K562 (cell line): ENCODE data around the gene SFXN3. TPM values are rescaled to one million over a fixed set of nuclear protein-coding genes. Genes with fewer than 3 reads are reported as not detected.

ENCODE experiments used
- BACH1 ChIP-seq: fragments of 200-800 bp; sonication (Bioruptor generic); IDR thresholded peaks from 2 replicates; pipeline ENCODE4 v1.6.1; 2016; ENCODE audit warnings: missing genetic modification characterization, missing compliant biosample characterization
- C11orf30 ChIP-seq: fragments of 450-650 bp; IDR thresholded peaks from 2 replicates; pipeline ENCODE4 v1.6.1; 2016; ENCODE audit warnings: low read depth, mild to moderate bottlenecking
- CAMTA2 ChIP-seq: fragments of 250-450 bp; sonication (Bioruptor Pico); conservative IDR thresholded peaks from 2 replicates; pipeline ENCODE4 v1.5.1; 2022
- CHAMP1 ChIP-seq: fragments of 450-650 bp; IDR thresholded peaks from 2 replicates; pipeline ENCODE4 v1.6.1; 2016; ENCODE audit warnings: mild to moderate bottlenecking
- EGR1 ChIP-seq: fragments of 450-650 bp; conservative IDR thresholded peaks from 2 replicates; pipeline ENCODE4 v1.6.1; 2017; ENCODE audit warnings: mild to moderate bottlenecking
- ELF2 ChIP-seq: fragments of 250-450 bp; sonication (Bioruptor Pico); IDR thresholded peaks from 2 replicates; pipeline ENCODE4 v1.5.0; 2021; ENCODE audit warnings: mild to moderate bottlenecking
- ELF4 ChIP-seq: fragments of 450-650 bp; formaldehyde crosslinking; IDR thresholded peaks from 2 replicates; pipeline ENCODE4 v1.4.0; 2022; ENCODE audit warnings: missing genetic modification characterization
- MYC ChIP-seq, 2 experiments: fragments of 250-450 bp in 1 of 2; sonication (Bioruptor Pico) in 1 of 2; IDR thresholded peaks; 2 replicates each; pipeline versions ENCODE4 v1.5.1 to v1.6.1; 2012 to 2021; ENCODE audit warnings: low read depth in 2 of 2, borderline replicate concordance in 1 of 2, improper control_type of control experiment in 1 of 2, low read length in 1 of 2, mild to moderate bottlenecking in 1 of 2, moderate library complexity in 1 of 2
- SRSF9 ChIP-seq: fragments of 200-400 bp; formaldehyde crosslinking; IDR thresholded peaks from 2 replicates; pipeline ENCODE4 v1.6.1; 2017; ENCODE audit warnings: low read depth, low read length, borderline replicate concordance
- THRAP3 ChIP-seq: fragments of 450-650 bp; IDR thresholded peaks from 2 replicates; pipeline ENCODE4 v1.6.1; 2016; ENCODE audit warnings: mild to moderate bottlenecking, inconsistent platforms, borderline replicate concordance
- USF1 ChIP-seq: sonication (generic); formaldehyde crosslinking; IDR thresholded peaks from 2 replicates; pipeline ENCODE4 v1.9.0; 2022; ENCODE audit warnings: mild to moderate bottlenecking, missing genetic modification reagents
- ZBTB40 ChIP-seq, 2 experiments: fragments of 450-650 bp in 1 of 2; sonication (generic) in 1 of 2; formaldehyde crosslinking in 1 of 2; IDR thresholded peaks; 2 replicates each; pipeline versions ENCODE4 v1.7.1 to v1.9.0; 2016 to 2022; ENCODE audit warnings: inconsistent platforms in 1 of 2, mild to moderate bottlenecking in 1 of 2, missing genetic modification reagents in 1 of 2
- ZC3H4 ChIP-seq: sonication (generic); formaldehyde crosslinking; IDR thresholded peaks from 2 replicates; pipeline ENCODE4 v1.9.0; 2021; ENCODE audit warnings: missing genetic modification reagents, borderline replicate concordance
- ZFP1 ChIP-seq: fragments of 450-650 bp; formaldehyde crosslinking; IDR thresholded peaks from 2 replicates; pipeline ENCODE4 v1.4.0; 2020; ENCODE audit warnings: mild to moderate bottlenecking, mixed read lengths
- polyA plus RNA-seq, 8 experiments: library from polyadenylated mRNA; depleted of rRNA in 4 of 8; stranded (reverse) in 5 of 8; unstranded in 3 of 8; fragments of >200 nt; fragmentation: Nextera tagmentation in 2 of 8; fragmentation: Illumina TruSeq in 1 of 8; extraction: Ambion mirVana in 2 of 8; extraction: Trizol in 1 of 8; gene quantifications; 2 replicates each; pipeline versions ENCODE4 v1.2.1 to v1.2.3, GENCODE V29; 2011 to 2014; ENCODE audit warnings: inconsistent platforms in 1 of 8, missing spikeins in 1 of 8
- total RNA-seq, 7 experiments: library from RNA; depleted of rRNA in 6 of 7; stranded (reverse); fragments of >200 nt in 6 of 7; fragmentation: Illumina TruSeq in 2 of 7; extraction: Trizol in 2 of 7; gene quantifications; 2 replicates each; pipeline versions ENCODE4 v1.2.1 to v1.2.3, GENCODE V29; 2011 to 2021; ENCODE audit warnings: low replicate concordance in 1 of 7

SFXN3 gene
- total and polyA plus RNA-seq, 9 of the 15 experiments (the other 6 are each of a cell fraction or from before 2014, with no cell fraction given) = 0.24 to 4.6 (median 0.86) TPM

- TF ChIP-seq ELF4 (no peak), ZFP1 (CRISPR knock-in tag) (no peak), ZBTB40 (IDR thresholded peaks at IDR 0.05) (no peak), ZBTB40 (CRISPR knock-in tag; IDR thresholded peaks at IDR 0.05) (no peak), MYC (IDR thresholded peaks at IDR 0.05; ENCODE audit: low read depth, low read length) (peak; percentile 77), MYC (CRISPR knock-in tag; IDR thresholded peaks at IDR 0.05; ENCODE audit: borderline replicate concordance, low read depth) (no peak), C11orf30 (no peak), THRAP3 (no peak), USF1 (CRISPR knock-in tag) (0 out of 2 replicates have a peak, but pooled peaks have one; percentile 26), CHAMP1 (no peak), EGR1 (peak; percentile 32; the same call in 1 of the 2 replicates), SRSF9 (no peak), ELF2 (CRISPR knock-in tag) (no peak), ZC3H4 (CRISPR knock-in tag) (no peak), BACH1 (tag) (no peak), CAMTA2 (CRISPR knock-in tag) (no peak)
Observed at GRCh38 chr10:101018600-101019439, 12.2 kb upstream of the SFXN3 start (continued).
